HT-29 (cell line): ENCODE measurements around the gene GPC5. TPM values are rescaled to one million over a fixed set of nuclear protein-coding genes. Genes with fewer than 3 reads are reported as not detected.

Experiments used
- DNase-seq: peaks from one replicate; pipeline ENCODE4 v3.0.0-alpha.2; 2015; ENCODE audit warnings: low spot score
- total RNA-seq: library from RNA; depleted of rRNA; stranded (reverse); fragments of >200 nt; shearing (Covaris generic); gene quantifications from 2 replicates; pipeline ENCODE4 v1.2.3, GENCODE V29; 2014

GPC5 gene
- total RNA-seq, 1 experiment from 2014 or later = not detected

- DNase-seq = no peak
Observed at GRCh38 chr13:92721620-92722019, 1323.2 kb downstream of the GPC5 start.

- DNase-seq = no peak
Observed at GRCh38 chr13:92727118-92727517, 1328.7 kb downstream of the GPC5 start.

- no peak for DNase-seq
Observed at GRCh38 chr13:92734068-92734467, 1335.6 kb downstream of the GPC5 start.

GRCh38 chr13:92734545-92734944 is 1336.1 kb downstream of the GPC5 start:
- DNase-seq = no peak

- no peak for DNase-seq
Observed at GRCh38 chr13:92735909-92736308, 1337.5 kb downstream of the GPC5 start.

- no peak for DNase-seq
Observed at GRCh38 chr13:92739306-92739818, 1340.9 kb downstream of the GPC5 start.

- no peak for DNase-seq
Observed at GRCh38 chr13:92743992-92744391, 1345.6 kb downstream of the GPC5 start.

- no peak for DNase-seq
Observed at GRCh38 chr13:92745258-92745657, 1346.8 kb downstream of the GPC5 start.

GRCh38 chr13:92752705-92753104 is 1354.3 kb downstream of the GPC5 start:
- peak; percentile 53 for DNase-seq

- no peak for DNase-seq
Observed at GRCh38 chr13:92761710-92762109, 1363.3 kb downstream of the GPC5 start.

- DNase-seq = no peak
Observed at GRCh38 chr13:92767468-92767867, 1369.0 kb downstream of the GPC5 start.

- DNase-seq = no peak
Observed at GRCh38 chr13:92768602-92769001, 1370.2 kb downstream of the GPC5 start.

- no peak for DNase-seq
Observed at GRCh38 chr13:92769046-92769445, 1370.6 kb downstream of the GPC5 start.

- DNase-seq = no peak
Observed at GRCh38 chr13:92775658-92776057, 1377.2 kb downstream of the GPC5 start.

GRCh38 chr13:92781965-92782690 is 1383.7 kb downstream of the GPC5 start:
- DNase-seq = no peak

GRCh38 chr13:92802776-92803175 is 1404.4 kb downstream of the GPC5 start:
- DNase-seq = no peak

- DNase-seq = no peak
Observed at GRCh38 chr13:92804346-92804745, 1405.9 kb downstream of the GPC5 start.

GRCh38 chr13:92804926-92805325 is 1406.5 kb downstream of the GPC5 start:
- DNase-seq = no peak

- DNase-seq = no peak
Observed at GRCh38 chr13:92805766-92806165, 1407.3 kb downstream of the GPC5 start.

- no peak for DNase-seq
Observed at GRCh38 chr13:92806215-92806614, 1407.8 kb downstream of the GPC5 start.

- DNase-seq = no peak
Observed at GRCh38 chr13:92807353-92807752, 1408.9 kb downstream of the GPC5 start.

GRCh38 chr13:92807966-92808365 is 1409.5 kb downstream of the GPC5 start:
- no peak for DNase-seq

- DNase-seq = no peak
Observed at GRCh38 chr13:92821324-92821723, 1422.9 kb downstream of the GPC5 start.

GRCh38 chr13:92823059-92823458 is 1424.6 kb downstream of the GPC5 start:
- DNase-seq = no peak
